ENCODE data around the gene PSMC2.

DNA sequence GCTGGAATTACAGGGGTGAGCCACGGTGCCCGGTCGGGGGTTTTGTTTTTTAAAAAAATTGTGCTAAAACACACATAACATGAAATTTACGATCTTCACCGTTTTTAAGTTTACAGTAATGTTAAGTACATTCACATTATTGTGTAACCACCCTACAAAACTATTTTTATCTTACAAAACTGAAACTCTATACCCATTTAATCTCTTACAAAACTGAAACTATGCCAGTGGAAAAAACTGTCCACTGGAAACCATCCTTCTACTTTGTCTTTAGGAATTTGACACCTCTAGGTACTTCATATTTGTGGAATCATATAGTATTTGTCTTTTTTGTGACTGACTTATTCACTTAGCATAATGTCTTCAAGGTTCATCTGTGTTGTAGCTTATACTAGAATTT, 1.0 kb upstream of the PSMC2 start:
- no peak for TF ChIP-seq POLR2A (IDR thresholded peaks at IDR 0.05)
- TF ChIP-seq, protein P1, sequence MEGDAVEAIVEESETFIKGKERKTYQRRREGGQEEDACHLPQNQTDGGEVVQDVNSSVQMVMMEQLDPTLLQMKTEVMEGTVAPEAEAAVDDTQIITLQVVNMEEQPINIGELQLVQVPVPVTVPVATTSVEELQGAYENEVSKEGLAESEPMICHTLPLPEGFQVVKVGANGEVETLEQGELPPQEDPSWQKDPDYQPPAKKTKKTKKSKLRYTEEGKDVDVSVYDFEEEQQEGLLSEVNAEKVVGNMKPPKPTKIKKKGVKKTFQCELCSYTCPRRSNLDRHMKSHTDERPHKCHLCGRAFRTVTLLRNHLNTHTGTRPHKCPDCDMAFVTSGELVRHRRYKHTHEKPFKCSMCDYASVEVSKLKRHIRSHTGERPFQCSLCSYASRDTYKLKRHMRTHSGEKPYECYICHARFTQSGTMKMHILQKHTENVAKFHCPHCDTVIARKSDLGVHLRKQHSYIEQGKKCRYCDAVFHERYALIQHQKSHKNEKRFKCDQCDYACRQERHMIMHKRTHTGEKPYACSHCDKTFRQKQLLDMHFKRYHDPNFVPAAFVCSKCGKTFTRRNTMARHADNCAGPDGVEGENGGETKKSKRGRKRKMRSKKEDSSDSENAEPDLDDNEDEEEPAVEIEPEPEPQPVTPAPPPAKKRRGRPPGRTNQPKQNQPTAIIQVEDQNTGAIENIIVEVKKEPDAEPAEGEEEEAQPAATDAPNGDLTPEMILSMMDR (IDR thresholded peaks at IDR 0.05): no peak
- TF ChIP-seq EP300 (IDR thresholded peaks at IDR 0.05): no peak
